Measurements from ENCODE around the gene EML4.
A peak's percentile ranks its signal among the peaks of the same experiment; 100 is the strongest.
"Not testable (repeated sequence)": the region's sequence is repeated elsewhere in the genome, so short reads cannot be mapped to it uniquely, and the experiment has no call there.

Gene EML4

DNA sequence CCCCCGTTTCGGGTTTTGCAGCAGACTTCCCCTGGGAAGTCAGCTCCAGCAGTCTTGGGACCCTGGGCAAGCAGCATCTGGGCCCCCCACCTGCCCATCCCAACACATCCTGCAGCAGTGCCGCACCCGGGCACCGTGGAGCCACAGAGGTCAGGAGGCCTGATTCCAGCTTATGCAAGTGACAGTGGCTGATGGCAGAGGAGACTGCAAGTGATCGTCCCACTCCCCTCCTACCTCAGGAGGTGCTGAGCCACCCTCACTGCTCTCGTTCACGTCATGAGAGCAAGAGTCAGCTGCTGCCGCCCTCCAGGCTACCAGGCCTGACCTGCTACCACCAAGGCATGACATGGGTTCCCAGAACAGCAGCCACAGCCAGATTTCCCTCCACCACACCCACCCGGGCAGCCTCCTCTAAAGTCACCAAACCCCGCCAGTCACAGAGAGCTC, 173.7 kb downstream of the EML4 start:
- Histone ChIP-seq H3K9ac (no peak overlapping the region), H3K27ac (peak overlapping the region in 2 of 11 experiments; percentile 33 to 42; a peak in 2 of 22 replicates), H3K27me3 (no peaks in the 10 kb centered on the region), H3K9me3 (replicated peaks in 1 of 11) (no peaks in the 10 kb centered on the region), H3K36me3 (peaks cover 74 to 98% (median 90%) of the 10 kb centered on the region in 11 experiments), H3K4me2 (peak overlapping the region in 5 of 11 experiments; percentile 9 to 52 (median 31); a peak in 7 of 22 replicates), H4K20me1 (peaks cover 5 to 93% (median 72%) of the 10 kb centered on the region in 11 experiments; a peak in 19 of 22 replicates), H3K4me1 (peaks cover 0 to 24% (median 11%) of the 10 kb centered on the region in 10 experiments; a peak in 10 of 20 replicates), H3K4me3 (no peak overlapping the region)
- no peak for TF ChIP-seq Cebpa-rat (IDR thresholded peaks at IDR 0.05)

DNA sequence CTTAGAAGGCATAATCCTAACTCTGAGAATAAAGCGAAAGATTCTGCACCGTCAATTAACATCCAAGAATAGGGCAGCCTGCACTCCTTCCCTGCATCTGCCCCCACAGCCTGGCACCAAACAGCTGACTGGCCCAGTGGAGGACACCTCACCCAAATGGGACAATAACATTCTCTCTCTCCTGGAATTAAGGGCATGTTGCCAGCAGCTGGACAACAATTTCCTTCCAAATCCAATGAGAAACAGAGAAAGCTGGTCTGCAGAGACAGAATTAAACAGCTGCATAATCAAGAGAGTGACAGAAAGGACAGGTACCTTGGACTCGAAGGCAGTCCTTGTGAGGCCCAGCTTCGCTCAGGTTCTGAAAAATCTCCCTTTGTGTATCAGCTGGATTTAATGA, 176.8 kb downstream of the EML4 start:
- no peak for TF ChIP-seq Cebpa-rat (IDR thresholded peaks at IDR 0.05)
- no peaks in the 10 kb centered on the region for H3K9me3 ChIP-seq (replicated peaks in 1 of 11)
- H3K4me2 ChIP-seq, result no peak overlapping the region
- no peak overlapping the region for H3K27ac ChIP-seq
- no peaks in the 10 kb centered on the region for H3K27me3 ChIP-seq
- peaks cover 21 to 92% (median 63%) of the 10 kb centered on the region in 11 experiments; a peak in 19 of 22 replicates for H4K20me1 ChIP-seq
- H3K4me3 ChIP-seq, result no peak overlapping the region
- H3K9ac ChIP-seq, result no peak overlapping the region
- H3K4me1 ChIP-seq, result peaks cover 0 to 24% (median 11%) of the 10 kb centered on the region in 10 experiments; a peak in 10 of 20 replicates
- H3K36me3 ChIP-seq, result peaks cover 76 to 98% (median 92%) of the 10 kb centered on the region in 11 experiments

DNA sequence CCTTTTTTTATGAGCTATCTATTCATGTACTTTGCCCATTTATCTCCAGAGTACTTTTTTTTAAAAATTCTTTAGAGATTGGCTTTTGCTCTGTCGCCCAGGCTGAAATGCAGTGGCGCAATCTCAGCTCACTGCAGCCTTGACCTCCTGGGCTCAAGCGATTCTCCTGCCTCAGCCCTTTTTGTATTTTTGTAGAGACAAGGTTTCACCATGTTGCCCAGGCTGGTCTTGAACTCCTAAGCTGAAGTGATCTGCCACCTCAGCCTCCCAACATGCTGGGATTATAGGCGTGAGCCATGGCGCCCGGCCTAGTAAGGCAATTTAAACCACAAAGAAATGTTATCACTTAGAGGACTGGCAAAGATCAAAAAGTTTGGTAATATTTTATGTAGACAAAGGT, 177.7 kb downstream of the EML4 start:
- H3K27me3 ChIP-seq; H3K4me3 ChIP-seq; H3K4me2 ChIP-seq; H3K9ac ChIP-seq; H3K27ac ChIP-seq; H3K9me3 ChIP-seq (replicated peaks in 1 of 11): not testable (repeated sequence)
- H3K4me1 ChIP-seq, result peaks cover 0 to 16% (median 11%) of the 10 kb centered on the region in 10 experiments; a peak in 10 of 20 replicates
- peaks cover 19 to 93% (median 63%) of the 10 kb centered on the region in 11 experiments; a peak in 19 of 22 replicates for H4K20me1 ChIP-seq
- peaks cover 79 to 98% (median 95%) of the 10 kb centered on the region in 11 experiments for H3K36me3 ChIP-seq

DNA sequence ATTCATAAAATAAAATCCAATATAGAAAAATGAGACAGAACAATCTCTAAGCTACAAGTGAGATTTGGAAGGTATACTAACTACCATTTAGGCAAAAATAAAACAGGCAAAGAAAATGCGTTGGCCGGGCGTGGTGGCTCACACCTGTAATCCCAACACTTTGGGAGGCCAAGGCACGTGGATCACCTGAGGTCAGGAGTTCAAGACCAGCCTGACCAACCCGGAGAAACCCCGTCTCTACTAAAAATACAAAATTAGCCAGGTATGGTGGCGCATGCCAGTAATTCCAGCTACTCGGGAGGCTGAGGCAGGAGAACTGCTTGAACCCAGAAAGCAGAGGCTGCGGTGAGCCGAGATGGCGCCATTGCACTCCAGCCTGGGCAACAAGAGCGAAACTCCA, 178.4 kb downstream of the EML4 start:
- H3K9me3 ChIP-seq (replicated peaks in 1 of 11); H3K4me2 ChIP-seq; H3K9ac ChIP-seq; H3K4me1 ChIP-seq; H3K27ac ChIP-seq; H3K27me3 ChIP-seq; H3K4me3 ChIP-seq: not testable (repeated sequence)
- H3K36me3 ChIP-seq, result peaks cover 86 to 100% (median 96%) of the 10 kb centered on the region in 11 experiments
- H4K20me1 ChIP-seq, result peaks cover 22 to 93% (median 63%) of the 10 kb centered on the region in 11 experiments; a peak in 19 of 22 replicates

DNA sequence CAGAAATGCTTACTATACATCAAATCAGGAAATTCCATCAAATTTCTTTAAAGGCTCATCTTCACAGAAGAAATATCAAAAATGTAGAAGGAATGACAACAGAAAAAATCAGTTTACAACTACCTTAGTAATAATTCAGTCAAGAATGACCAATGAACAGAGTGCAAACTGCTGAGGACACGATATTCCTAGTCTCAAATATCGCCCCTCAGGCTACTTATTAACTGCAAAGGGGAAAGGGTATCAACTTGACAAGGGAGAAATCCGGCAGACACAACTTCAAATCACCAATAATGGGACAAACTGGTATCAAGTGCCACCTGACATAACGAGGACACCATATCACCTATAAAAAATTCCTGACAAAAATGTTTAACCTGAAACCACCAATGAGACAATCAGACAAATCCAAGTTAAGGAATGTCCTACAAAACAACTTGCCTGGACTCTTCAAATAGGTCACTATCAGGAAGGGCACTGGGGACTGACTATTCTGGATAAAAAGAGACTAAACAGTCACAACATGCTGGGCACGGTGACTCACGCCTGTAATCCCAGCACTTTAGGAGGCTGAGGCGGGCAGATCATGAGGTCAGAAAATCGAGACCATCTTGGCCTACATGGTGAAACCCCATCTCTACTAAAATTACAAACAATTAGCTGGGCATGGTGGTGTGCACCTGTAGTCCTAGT, 179.1 kb downstream of the EML4 start:
- Histone ChIP-seq H3K36me3 (peaks cover 89 to 100% (median 96%) of the 10 kb centered on the region in 11 experiments), H3K27ac (no peak overlapping the region), H3K9ac (no peak overlapping the region), H3K4me3 (no peak overlapping the region), H3K4me2 (no peak overlapping the region), H4K20me1 (peaks cover 28 to 93% (median 63%) of the 10 kb centered on the region in 11 experiments; a peak in 21 of 22 replicates), H3K27me3 (no peaks in the 10 kb centered on the region), H3K4me1 (peaks cover 0 to 2% (median 0%) of the 10 kb centered on the region in 10 experiments; a peak in 5 of 20 replicates), H3K9me3 (replicated peaks in 1 of 11) (no peaks in the 10 kb centered on the region)
- no peak for TF ChIP-seq Cebpa-rat (IDR thresholded peaks at IDR 0.05)

DNA sequence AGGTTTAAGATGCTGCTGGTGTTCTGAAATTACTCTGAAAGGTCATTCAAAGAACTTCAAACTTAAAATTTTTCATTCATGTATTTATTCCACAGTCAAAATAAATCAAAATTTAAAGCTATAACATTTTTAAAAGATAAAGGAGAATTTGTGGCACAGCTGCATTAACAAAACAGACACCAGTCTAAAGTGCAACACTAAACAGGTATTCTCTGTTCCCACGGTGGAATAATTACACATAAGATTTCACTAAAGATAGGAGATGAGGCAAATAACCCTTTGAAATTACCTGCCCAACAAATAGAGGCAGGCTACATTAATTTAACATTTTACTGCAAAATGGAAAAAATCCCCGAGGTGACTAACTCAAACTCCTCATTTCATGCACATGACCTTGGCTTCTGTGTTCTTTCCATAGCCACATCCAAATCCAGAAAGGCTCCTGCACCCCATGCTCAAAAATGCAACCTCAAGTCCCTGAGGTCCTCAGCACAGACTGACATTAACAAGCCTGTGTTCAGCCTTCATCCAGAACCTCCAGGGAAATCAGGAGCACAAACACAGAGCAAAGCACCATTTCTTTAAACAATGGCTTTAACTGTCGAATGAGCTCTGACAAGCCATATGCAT, 181.4 kb downstream of the EML4 start:
- Histone ChIP-seq H3K4me1 (no peaks in the 10 kb centered on the region), H3K27ac (no peak overlapping the region), H3K9ac (no peak overlapping the region), H4K20me1 (peaks cover 47 to 96% (median 73%) of the 10 kb centered on the region in 11 experiments; a peak in 21 of 22 replicates), H3K4me2 (no peak overlapping the region), H3K9me3 (replicated peaks in 1 of 11) (no peaks in the 10 kb centered on the region), H3K4me3 (no peak overlapping the region), H3K27me3 (no peaks in the 10 kb centered on the region), H3K36me3 (peaks cover 70 to 87% (median 80%) of the 10 kb centered on the region in 11 experiments)
- no peak for TF ChIP-seq Cebpa-rat (IDR thresholded peaks at IDR 0.05)

DNA sequence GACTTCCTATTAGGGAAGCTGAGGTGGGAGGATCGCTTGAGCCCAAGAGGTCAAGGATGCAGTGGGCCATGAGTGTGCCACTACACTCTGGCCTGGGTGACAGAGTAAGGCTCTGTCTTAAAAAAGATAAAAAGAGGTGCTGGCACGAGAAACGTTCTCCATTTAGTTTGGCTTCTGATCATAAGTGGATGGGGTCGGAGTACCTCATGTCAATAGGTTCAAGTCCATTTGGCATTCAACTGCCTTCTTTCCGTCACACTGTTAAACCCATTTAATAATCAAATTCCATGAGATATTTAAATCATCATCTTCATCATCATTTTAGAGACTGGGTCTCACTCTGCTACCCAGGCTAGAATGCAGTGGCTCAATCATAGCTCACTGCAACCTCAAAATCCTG, 182.7 kb downstream of the EML4 start:
- H4K20me1 ChIP-seq, result peaks cover 57 to 96% (median 73%) of the 10 kb centered on the region in 11 experiments; a peak in 21 of 22 replicates
- no peak overlapping the region for H3K9ac ChIP-seq
- no peak for TF ChIP-seq Cebpa-rat (IDR thresholded peaks at IDR 0.05)
- H3K4me2 ChIP-seq, result no peak overlapping the region
- H3K4me1 ChIP-seq, result no peaks in the 10 kb centered on the region
- H3K4me3 ChIP-seq, result no peak overlapping the region
- no peaks in the 10 kb centered on the region for H3K27me3 ChIP-seq
- no peaks in the 10 kb centered on the region for H3K9me3 ChIP-seq (replicated peaks in 1 of 11)
- peaks cover 67 to 87% (median 77%) of the 10 kb centered on the region in 11 experiments for H3K36me3 ChIP-seq
- H3K27ac ChIP-seq, result no peak overlapping the region

DNA sequence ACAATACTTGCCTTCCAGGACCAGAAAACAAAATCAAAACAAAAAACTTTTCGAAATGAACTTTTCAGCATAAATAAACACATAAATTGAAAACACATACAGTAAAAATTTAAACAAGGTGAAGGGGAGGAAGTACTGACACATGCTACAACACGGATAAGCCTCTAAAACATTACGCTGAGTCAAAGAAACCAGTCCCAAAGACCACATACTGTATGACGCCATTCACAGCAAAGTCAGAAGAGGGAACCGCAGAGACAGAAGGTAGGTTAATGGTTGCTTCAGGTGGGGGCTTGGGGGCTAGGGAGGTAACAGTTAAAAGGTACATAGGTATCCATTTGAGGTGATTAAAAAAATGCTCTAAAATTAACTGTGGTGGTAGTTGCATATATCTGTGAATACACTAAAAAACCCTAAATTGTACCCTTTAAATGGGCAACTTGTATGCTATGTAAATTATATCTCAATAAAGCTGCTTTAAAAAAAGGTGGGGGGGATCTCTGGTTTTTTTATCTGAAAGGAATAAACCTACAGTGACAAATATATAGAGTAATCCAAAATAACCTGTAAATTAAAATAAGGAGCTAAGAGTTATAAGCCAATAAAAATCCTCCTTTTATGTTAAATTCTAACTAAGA, 184.8 kb downstream of the EML4 start:
- H4K20me1 ChIP-seq, result peaks cover 66 to 100% (median 79%) of the 10 kb centered on the region in 11 experiments; a peak in 21 of 22 replicates
- H3K27ac ChIP-seq, result no peak overlapping the region
- no peak for TF ChIP-seq Cebpa-rat (IDR thresholded peaks at IDR 0.05)
- no peak overlapping the region for H3K9ac ChIP-seq
- H3K4me2 ChIP-seq, result no peak overlapping the region
- H3K36me3 ChIP-seq, result peaks cover 51 to 83% (median 63%) of the 10 kb centered on the region in 11 experiments
- H3K9me3 ChIP-seq (replicated peaks in 1 of 11), result no peaks in the 10 kb centered on the region
- H3K27me3 ChIP-seq, result no peaks in the 10 kb centered on the region
- H3K4me3 ChIP-seq, result no peak overlapping the region
- peaks cover 8 to 19% (median 16%) of the 10 kb centered on the region in 10 experiments for H3K4me1 ChIP-seq
